ENCODE measurements around the gene SGCE. TPM values are rescaled to one million over a fixed set of nuclear protein-coding genes. Genes with fewer than 3 reads are reported as not detected.

SGCE gene
- total RNA-seq, 3 donors from 2014 or later: 90.7 to 107 (median 92.2) TPM

DNA sequence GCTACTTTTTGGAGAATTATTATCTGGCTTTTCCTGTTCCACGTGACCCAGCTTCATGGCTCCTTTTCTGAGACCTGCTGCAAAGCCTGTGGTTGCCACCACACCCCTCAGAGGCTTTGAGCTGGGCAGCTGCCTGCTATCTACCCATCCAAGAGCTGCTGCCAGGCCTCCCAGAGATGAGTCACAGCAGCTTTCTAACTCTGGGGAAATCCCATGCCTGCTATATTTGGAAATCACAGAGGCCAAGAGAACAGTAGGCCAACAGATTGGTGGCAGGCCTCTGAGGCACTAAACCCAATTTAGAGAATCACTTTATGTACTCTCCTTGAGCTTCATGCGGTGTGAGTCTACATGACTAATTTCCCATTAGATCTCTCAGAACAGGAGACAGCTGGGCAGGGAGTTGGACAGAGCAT lies 35.2 kb downstream of the SGCE start:
- Histone ChIP-seq H3K27me3 (no peaks in the 10 kb centered on the region), H3K36me3 (no peaks in the 10 kb centered on the region), H3K9me3 (no peaks in the 10 kb centered on the region), H3K4me1 (no peaks in the 10 kb centered on the region), H3K27ac (no peak overlapping the region), H3K4me3 (no peak overlapping the region)
- TF ChIP-seq POLR2AphosphoS5 (IDR thresholded peaks at IDR 0.05) (no peak), POLR2A (IDR thresholded peaks at IDR 0.05) (no peak)
- intact Hi-C loops (cut with DNase I; ENCODE audit: low total_unique reads): no loop called here
- peak in 1 of 2 donors; percentile 54 for DNase-seq (ENCODE audit: low spot score in 2 of 2)

- Histone ChIP-seq H3K9me3 (no peaks in the 10 kb centered on the region), H3K27ac (no peak overlapping the region), H3K36me3 (no peaks in the 10 kb centered on the region), H3K4me1 (no peaks in the 10 kb centered on the region), H3K4me3 (no peak overlapping the region), H3K27me3 (no peaks in the 10 kb centered on the region)
- intact Hi-C loops (cut with DNase I; ENCODE audit: low total_unique reads): no loop called here
- TF ChIP-seq, protein P1, sequence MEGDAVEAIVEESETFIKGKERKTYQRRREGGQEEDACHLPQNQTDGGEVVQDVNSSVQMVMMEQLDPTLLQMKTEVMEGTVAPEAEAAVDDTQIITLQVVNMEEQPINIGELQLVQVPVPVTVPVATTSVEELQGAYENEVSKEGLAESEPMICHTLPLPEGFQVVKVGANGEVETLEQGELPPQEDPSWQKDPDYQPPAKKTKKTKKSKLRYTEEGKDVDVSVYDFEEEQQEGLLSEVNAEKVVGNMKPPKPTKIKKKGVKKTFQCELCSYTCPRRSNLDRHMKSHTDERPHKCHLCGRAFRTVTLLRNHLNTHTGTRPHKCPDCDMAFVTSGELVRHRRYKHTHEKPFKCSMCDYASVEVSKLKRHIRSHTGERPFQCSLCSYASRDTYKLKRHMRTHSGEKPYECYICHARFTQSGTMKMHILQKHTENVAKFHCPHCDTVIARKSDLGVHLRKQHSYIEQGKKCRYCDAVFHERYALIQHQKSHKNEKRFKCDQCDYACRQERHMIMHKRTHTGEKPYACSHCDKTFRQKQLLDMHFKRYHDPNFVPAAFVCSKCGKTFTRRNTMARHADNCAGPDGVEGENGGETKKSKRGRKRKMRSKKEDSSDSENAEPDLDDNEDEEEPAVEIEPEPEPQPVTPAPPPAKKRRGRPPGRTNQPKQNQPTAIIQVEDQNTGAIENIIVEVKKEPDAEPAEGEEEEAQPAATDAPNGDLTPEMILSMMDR (IDR thresholded peaks at IDR 0.05): no peak
- TF ChIP-seq POLR2A (IDR thresholded peaks at IDR 0.05) (no peak), POLR2AphosphoS5 (IDR thresholded peaks at IDR 0.05) (no peak)
- DNase-seq (ENCODE audit: low spot score in 2 of 2): no peak
These were observed 37.8 kb downstream of the SGCE start for GRCh38 chr7:94618126-94618525.

- no peak for DNase-seq (ENCODE audit: low spot score in 2 of 2)
These were observed 39.1 kb downstream of the SGCE start for GRCh38 chr7:94616855-94617254.

DNA sequence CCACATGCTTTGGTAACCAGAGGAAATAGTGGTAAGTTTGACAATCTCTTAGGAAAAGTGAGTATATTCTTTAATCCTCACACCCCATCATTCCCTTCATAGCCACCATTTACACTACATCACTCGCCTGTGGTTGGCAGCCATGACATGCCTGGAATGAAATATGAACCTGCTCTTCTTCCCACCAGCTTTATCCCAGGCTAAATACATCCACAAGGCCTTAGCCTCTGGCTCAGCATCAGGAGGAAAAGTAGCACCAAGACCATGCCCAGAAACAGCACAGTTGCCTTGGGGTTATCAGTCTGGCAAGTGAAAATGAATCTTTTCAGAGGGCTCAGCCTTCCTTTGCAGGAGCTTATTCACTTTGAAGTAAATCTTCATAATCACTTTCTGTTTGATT lies 40.3 kb downstream of the SGCE start:
- no peak overlapping the region for H3K27ac ChIP-seq
- DNase-seq (ENCODE audit: low spot score in 2 of 2): no peak
- intact Hi-C loops (cut with DNase I; ENCODE audit: low total_unique reads): no loop called here

More at GRCh38 chr7:94616855-94617254, 39.1 kb downstream of the SGCE start:
- H3K27ac ChIP-seq: no peak overlapping the region
- H3K4me1 ChIP-seq: no peaks in the 10 kb centered on the region
- no peak overlapping the region for H3K4me3 ChIP-seq
- H3K36me3 ChIP-seq: no peaks in the 10 kb centered on the region
- TF ChIP-seq, protein P1 (IDR thresholded peaks at IDR 0.05): no peak
- no peak for TF ChIP-seq POLR2A (IDR thresholded peaks at IDR 0.05)
- no peak for TF ChIP-seq POLR2AphosphoS5 (IDR thresholded peaks at IDR 0.05)
- H3K9me3 ChIP-seq: no peaks in the 10 kb centered on the region
- H3K27me3 ChIP-seq: no peaks in the 10 kb centered on the region
- intact Hi-C loops (cut with DNase I; ENCODE audit: low total_unique reads): no loop called here

GRCh38 chr7:94612661-94613060 lies 43.3 kb downstream of the SGCE start:
- TF ChIP-seq, protein P1 (IDR thresholded peaks at IDR 0.05): no peak
- TF ChIP-seq POLR2AphosphoS5 (IDR thresholded peaks at IDR 0.05): no peak
- no peak for TF ChIP-seq POLR2A (IDR thresholded peaks at IDR 0.05)
- no peaks in the 10 kb centered on the region for H3K4me1 ChIP-seq
- no peaks in the 10 kb centered on the region for H3K9me3 ChIP-seq
- no peaks in the 10 kb centered on the region for H3K27me3 ChIP-seq
- no peak overlapping the region for H3K27ac ChIP-seq
- no peak overlapping the region for H3K4me3 ChIP-seq
- H3K36me3 ChIP-seq: no peaks in the 10 kb centered on the region
- DNase-seq (ENCODE audit: low spot score in 2 of 2): no peak
- intact Hi-C loops (cut with DNase I; ENCODE audit: low total_unique reads): no loop called here

More for the DNA sequence above, 40.3 kb downstream of the SGCE start:
- H3K36me3 ChIP-seq: no peaks in the 10 kb centered on the region
- H3K4me3 ChIP-seq: no peak overlapping the region
- no peaks in the 10 kb centered on the region for H3K27me3 ChIP-seq
- no peaks in the 10 kb centered on the region for H3K4me1 ChIP-seq
- TF ChIP-seq, protein P1 (IDR thresholded peaks at IDR 0.05): no peak
- TF ChIP-seq POLR2AphosphoS5 (IDR thresholded peaks at IDR 0.05) (no peak), POLR2A (IDR thresholded peaks at IDR 0.05) (no peak)
- no peaks in the 10 kb centered on the region for H3K9me3 ChIP-seq

DNA sequence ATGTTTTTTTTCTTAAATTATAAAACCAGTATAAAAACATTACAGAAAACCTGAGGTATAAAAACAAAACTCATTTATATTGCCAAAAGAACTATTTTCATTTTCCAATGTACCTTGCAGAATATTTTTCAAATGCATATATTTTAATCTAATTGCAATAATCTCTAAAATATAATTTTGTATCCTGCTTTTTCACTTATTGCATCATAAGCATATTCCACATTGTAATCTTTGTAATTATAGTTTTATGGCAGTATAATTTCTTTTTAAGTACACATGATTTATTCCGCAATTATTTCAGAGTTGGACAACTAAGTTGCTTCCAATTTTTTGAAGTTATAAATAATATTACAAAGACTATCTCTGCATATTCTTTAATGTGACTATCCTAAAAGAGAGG lies 43.7 kb downstream of the SGCE start:
- no peaks in the 10 kb centered on the region for H3K27me3 ChIP-seq
- H3K4me1 ChIP-seq: no peaks in the 10 kb centered on the region
- H3K4me3 ChIP-seq: no peak overlapping the region
- no peaks in the 10 kb centered on the region for H3K36me3 ChIP-seq
- DNase-seq (ENCODE audit: low spot score in 2 of 2): no peak
- intact Hi-C loops (cut with DNase I; ENCODE audit: low total_unique reads): no loop called here
- TF ChIP-seq, protein P1 (IDR thresholded peaks at IDR 0.05): no peak
- TF ChIP-seq POLR2A (IDR thresholded peaks at IDR 0.05) (no peak), POLR2AphosphoS5 (IDR thresholded peaks at IDR 0.05) (no peak)
- H3K27ac ChIP-seq: no peak overlapping the region
- no peaks in the 10 kb centered on the region for H3K9me3 ChIP-seq
